HG02623 (cell line): ENCODE results near the gene TMEM190.
A peak's percentile ranks its signal among the peaks of the same experiment; 100 is the strongest.
"Not testable (repeated sequence)": the region's sequence is repeated elsewhere in the genome, so short reads cannot be mapped to it uniquely, and the experiment has no call there.

ENCODE experiments used
- ATAC-seq: cut with Tn5 transposase; IDR thresholded peaks from one replicate; pipeline ENCODE4 v1.9.1; 2021; ENCODE audit warnings: moderate library complexity; ENCODE audit not compliant: unreplicated experiment

Gene TMEM190

DNA sequence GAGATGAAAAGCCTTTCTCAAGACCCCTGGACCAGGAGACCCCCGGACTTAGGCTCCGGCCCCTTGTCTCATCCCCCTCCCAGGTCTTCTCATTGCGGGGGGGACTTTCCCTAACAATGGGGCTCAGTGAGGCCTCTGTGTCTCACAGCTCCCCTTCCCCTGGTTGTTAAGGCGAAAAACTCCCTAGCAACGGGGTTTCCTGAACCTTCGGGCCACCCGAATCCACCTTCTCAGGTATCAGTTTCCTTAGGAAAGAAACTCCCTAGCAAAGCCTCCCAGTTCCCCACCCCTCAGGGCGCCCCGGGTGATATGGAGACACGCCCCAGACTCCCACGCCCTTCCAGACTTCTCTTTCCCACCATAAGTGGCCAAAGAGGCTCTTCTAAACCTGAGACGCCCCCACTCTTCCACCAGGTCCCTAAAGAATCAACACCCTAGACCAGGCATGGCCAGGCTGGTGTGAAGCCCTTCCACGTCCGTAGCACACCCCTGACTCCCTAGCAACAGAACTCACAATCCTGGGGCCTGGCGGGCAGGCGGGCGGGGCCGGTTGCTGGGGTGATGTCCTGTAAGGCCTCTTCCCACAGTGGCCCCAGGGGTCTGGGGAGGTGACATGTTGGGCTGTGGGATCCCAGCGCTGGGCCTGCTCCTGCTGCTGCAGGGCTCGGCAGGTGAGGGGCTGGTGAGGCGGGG is at the start of gene TMEM190:
Gene TMEM190 (plus strand): TSS at position 586 of the 693 bp plus-strand sequence. CDS start 28 bp downstream, at position 614.
- ATAC-seq = no peak

DNA sequence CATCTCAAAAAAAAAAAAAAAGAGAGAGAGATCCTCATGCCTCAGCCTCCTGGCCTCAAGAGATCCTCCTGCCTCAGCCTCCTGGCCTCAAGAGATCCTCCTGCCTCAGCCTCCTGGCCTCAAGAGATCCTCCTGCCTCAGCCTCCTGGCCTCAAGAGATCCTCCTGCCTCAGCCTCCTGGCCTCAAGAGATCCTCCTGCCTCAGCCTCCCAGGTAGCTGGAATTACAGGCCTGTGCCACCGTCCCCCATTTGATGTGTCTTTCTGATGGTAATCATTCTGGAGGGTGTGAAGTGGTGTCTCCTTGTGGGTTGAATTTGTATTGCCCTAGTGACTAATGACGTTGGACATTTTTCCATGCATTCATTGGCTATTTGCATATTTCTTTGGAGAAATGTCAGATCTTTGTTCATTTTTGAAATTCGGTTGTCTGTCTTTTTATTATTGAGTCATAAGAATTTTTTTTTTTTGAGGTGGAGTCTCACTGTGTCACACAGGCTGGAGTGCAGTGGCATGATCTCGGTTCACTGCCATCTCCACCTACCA is 47.8 kb upstream of the TMEM190 start:
- ATAC-seq = not testable (repeated sequence)

DNA sequence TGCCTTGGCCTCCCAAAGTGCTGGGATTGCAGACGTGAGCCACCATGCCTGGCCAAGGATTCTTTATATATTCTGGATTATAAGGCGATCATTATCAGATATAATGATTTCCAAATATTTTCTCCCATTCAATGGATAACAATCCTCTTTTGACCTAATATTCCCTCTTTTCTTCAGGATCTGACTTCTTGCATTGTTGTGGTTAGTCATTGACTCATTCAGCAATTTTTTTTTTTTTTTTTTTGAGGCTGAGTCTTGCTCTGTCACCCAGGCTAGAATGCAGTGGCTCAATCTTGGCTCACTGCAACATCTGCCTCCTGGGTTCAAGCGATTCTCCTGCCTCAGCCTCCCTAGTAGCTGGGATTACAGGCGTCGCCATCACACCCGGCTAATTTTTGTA is 46.8 kb upstream of the TMEM190 start:
- not testable (repeated sequence) for ATAC-seq

DNA sequence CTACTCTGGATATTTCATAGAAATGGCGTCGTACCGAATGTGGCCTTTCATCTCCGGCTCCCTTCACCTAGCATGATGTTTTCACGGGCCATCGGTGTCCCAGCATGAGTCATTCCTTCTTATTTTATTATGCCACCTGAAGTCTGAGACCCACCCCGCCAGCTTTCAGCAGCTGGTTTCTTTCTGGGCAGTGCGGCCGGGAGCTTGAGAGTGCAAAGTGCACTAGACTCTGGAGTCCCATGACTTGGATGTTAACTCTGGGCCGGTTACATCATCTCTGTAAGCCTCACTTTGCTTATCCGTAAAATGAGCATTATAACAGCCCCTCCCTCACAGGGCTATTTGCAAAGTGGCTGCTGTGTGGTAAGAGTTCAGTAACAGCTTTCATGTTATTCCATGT is 42.8 kb upstream of the TMEM190 start:
- no peak for ATAC-seq

DNA sequence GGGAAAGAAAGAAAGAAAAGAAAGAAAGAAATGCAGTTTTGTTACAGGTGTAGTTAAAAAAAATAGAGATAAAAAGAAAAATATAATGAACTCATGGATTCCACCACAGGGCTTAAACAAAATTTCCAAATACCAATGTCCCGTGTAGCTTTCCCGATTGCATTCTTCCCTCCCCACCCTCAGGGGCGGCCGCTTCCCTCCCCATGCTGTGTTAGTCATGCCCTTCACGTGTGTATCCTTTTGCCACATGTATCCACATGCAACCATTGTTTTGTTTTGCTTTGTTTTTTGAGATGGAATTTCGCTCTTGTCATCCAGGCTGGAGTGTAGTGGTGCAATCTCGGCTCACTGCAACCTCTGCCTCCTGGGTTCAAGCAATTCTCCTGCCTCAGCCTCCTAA is 40.5 kb upstream of the TMEM190 start:
- no peak for ATAC-seq

DNA sequence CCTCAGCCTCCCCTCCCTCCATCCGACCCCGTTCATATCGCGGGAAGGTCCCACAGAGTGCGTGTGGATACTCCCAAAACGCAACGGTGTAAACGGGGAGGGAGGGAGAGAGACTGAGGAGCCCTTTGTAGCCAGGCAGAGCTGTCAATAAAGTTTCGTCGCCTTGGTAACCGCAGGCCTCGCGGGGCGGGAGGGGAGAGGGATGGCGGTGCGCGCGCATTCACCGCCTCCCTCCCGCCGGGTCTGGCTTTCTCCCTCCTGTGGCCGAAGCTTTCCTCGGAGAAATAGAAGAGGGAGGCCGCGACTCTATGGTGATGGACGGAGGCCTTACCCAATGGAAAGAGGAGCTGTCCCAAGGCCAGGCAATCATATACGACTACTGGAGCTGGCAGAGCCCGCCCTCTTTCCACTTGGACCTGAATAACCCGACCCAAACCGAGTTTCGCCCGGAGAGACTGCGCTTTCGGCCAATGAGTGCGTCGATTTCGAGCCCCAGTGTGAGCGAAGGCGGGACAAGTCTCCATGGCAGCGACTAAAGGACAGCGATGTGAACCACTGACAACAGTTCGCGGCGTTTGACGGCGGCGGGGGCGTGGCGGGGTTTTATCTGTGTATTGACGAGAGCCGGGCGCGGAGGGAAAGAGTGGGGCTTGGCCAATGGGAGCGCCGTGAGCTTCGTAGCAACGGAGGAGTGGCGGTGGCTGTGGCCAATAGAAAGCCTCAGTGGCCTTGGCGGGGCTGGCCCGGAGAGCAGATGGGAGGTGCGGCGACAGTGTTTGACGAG is 37.3 kb upstream of the TMEM190 start, which contains the start of gene KMT5C:
Gene KMT5C (plus strand): TSS at position 772 of the 784 bp plus-strand sequence. CDS start 2,061 bp downstream, outside the sequence.
- ATAC-seq = peak; percentile 82

DNA sequence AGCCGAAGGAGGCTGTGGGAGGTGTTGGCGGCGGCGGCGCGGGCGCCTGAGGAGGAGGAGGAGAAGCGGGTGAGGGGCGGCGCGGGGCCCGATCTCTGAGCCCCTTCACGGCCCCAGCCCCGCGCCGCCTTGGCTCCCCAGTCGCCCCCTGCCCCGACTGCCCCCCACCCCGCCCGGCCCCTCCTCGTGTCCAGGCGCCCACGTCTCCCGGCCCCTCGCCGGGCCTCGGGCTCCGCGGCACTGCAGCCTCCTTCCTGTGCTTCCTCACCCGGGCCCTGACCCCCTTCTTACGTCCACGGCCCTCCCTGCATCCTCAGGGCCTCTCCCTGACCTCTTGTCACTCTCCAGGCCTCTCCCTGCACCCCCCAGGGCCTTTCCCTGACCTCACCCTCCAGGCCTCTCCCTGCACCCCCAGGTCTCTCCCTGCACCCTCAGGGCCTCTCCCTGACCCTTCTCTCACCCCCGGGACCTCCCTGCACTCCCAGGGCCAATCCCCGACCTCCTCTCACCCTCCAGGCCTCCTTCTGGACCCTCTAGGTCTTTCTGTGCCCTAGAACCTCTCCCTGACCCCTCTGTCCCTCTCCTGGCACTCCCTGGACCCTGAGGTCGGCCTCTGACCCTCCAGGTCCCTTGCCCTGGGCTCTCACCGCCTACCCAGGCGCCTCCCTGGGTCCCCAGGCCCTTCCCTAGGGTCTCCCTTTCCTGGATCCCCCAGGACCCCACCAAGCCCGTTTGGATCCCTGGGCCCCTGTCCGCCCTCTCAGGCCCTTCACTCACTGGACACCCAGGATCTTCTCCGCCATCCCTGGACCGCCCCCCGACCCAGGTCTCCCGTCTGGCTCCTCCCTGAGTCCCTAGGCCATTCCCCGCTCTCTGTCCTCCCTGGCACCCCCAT is 36.5 kb upstream of the TMEM190 start:
- ATAC-seq = no peak

DNA sequence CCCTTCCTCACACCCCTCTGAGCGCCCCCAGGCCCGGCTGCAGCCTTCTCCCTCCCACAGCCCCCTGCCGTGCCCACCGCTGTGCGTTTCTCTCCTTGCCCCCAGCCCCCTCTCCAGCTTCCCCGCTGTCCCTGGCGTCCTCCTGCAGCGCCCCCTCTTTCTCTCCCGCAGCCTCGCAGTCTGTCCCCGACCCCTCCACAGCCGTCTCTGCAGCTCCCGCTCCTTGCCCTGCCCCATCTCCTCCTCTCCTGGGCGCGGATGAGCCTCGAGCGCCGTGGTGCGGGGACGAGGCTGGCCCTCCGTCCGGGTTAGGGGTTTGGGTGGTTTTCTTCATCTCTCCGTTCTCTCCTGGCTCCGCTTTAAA is 35.9 kb upstream of the TMEM190 start:
- ATAC-seq = no peak

DNA sequence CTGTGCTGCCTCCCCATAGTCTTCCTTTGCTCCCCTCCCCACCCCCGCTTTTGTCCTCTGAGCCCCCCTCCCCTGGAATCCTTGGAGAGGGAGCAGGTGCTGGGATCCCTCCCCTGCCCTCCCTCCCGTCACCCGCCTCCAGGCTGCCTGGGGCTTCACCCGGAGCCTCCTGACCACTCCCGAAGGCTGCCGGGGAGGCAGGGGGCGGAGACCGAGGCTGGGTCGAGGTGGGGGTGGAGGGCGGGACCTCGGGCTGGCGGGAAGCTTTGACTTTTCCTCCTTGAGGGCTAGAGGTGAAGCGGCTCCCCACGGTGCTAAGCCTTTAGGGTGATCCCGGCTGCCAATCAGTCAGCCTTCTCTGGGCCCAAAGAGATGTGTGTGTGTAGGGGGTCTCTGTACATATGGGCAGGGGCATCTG is 35.4 kb upstream of the TMEM190 start:
- no peak for ATAC-seq

DNA sequence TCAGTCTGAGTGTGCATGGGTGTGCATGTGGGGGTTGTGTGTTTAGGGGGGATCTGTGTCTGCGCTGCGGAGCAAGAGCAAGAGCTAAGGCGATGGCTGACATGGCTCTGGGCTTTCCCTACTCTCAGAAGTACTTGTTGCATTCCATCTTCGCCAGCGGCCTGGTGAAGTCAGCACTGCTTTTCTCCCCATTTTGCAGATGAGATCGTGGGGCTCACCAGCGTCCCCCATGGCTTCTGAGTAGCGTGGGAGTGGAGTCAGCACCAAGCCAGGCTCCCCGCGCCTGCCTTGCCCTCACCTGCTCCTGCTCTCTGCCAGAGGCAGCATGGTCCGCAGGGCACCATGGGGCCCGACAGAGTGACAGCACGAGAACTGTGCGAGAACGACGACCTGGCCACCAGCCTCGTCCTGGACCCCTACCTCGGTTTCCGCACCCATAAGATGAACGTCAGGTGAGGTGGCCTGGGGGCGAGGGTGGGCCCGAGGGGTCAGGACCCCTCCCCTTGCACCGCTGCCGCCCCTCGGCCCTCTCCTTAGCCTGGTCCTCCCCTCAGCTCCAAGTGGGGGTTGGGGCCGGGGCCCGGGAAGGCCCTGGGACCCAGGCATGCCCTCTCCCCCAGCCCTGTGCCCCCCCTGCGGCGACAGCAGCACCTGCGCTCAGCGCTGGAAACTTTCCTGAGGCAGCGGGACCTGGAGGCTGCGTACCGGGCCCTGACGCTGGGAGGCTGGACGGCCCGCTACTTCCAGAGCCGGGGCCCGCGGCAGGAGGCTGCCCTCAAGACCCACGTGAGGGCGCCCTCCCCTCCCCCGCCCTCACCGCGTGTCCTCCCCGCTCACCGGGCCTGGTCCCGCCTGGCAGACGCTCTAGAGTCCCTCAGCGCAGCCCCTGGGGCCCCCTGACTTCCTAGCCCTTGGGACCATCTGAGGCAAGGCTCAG is 34.8 kb upstream of the TMEM190 start:
- ATAC-seq = no peak

DNA sequence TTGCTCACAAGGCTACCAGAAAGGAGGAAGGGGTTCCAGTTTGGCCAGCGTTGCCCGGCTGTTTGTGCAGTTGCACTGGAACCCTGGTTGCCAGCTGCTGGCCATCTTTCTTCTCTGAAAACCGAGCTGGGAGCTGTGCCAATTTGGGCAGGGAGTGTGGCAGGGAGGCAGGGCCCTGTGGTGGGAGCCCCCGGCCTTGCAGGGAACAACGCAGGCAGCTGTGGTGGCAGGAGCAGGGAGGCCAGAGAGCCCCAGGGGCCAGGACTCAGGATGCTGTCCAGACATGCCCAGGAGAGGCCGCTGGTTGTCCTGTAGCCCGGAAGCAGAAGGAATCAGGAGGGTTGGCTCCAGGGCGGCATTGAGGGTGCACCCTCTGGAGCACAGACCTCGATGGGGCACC is 32.2 kb upstream of the TMEM190 start:
- ATAC-seq = no peak

DNA sequence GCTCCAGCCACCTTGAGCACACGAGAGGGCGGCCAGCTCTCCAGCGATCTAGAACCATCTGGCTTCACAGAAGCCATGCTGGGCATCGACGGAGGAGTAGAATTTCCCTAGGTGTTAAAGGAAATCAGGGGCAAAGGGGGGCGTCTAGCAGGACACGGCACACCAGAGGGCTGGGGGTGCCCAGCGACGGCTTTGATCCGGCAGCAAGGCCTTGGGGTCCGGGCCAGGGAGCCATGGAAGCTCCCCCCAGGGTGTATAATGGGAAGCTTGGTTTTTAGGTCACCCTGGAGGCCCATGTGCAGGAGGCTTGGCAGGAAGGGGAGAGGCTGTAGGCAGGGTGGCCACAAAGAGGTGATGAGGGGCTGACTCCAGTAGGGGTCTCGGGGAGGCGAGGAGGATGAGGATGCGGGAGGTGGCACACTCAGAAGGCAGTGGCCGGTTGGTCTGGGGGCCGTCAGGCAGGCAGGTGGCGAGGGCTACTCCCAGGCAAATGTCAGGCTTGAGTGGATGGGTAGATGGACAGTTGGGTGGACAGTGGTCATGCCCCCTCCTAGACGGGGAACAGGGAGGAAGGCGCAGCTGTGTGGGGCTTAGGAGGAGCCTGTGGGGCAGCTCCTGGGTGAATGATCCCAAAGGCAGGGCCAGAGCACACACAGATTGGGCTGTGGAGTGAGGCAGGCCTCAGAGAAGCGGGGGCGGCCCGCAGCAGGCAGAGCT is 31.4 kb upstream of the TMEM190 start:
- no peak for ATAC-seq

DNA sequence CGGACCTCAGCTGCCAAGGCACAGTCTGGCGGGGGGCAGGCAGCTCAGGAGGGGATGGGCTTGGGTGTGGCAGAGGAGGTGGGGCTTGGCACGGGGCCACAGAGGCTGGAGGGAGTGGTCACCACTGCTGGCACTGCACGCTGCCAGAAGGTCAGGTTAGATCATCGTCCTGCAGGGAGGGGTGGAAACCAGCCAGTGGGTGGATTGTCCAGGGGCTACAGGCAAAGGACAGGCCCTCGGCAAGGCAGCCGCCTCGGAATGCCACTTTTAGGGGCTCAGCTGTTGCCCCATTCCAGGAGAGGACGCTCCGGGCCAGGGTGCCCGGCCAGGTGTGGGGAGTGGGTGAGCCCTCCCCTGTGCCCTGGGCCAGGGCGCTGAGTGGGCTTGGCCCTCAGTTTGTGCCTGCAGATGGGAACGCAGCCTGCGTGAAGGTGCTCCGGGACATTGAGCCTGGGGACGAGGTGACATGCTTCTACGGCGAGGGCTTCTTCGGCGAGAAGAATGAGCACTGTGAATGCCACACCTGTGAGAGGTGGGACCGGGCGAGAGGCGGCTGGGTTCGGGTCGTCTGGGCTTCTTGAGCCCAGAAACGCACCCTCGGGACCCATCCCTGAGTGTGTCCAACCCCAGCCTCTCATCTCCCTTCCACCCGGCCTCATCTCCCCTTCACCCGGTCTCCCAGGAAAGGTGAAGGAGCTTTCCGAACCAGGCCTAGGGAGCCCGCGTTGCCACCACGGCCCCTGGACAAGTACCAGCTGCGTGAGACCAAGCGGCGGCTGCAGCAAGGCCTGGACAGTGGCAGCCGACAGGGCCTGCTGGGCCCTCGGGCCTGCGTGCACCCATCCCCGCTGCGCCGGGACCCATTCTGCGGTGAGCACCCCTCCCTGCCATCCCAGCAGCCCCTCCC is 30.6 kb upstream of the TMEM190 start:
- ATAC-seq = no peak

DNA sequence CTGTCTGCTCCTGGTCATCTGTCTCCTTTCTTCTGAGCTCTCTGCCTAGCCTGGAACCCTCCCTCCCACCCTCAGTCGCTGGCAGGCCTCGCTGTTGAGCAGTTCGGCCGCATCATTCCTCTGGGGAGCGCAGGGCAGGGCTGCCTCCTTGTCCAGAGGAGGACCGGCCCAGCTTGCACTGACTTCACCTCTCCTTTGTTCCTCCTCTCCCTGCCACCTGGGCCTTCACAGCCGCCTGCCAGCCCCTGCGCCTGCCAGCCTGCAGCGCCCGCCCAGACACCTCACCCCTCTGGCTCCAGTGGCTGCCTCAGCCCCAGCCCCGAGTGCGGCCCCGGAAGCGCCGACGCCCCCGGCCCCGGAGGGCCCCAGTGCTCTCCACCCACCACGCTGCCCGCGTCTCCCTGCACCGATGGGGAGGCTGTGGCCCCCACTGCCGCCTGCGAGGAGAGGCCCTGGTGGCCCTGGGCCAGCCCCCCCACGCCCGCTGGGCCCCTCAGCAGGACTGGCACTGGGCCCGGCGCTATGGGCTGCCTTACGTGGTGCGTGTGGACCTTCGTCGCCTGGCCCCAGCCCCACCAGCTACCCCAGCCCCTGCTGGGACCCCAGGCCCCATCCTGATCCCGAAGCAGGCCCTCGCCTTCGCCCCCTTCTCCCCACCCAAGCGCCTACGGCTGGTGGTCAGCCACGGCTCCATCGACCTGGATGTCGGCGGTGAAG is 29.7 kb upstream of the TMEM190 start:
- no peak for ATAC-seq

DNA sequence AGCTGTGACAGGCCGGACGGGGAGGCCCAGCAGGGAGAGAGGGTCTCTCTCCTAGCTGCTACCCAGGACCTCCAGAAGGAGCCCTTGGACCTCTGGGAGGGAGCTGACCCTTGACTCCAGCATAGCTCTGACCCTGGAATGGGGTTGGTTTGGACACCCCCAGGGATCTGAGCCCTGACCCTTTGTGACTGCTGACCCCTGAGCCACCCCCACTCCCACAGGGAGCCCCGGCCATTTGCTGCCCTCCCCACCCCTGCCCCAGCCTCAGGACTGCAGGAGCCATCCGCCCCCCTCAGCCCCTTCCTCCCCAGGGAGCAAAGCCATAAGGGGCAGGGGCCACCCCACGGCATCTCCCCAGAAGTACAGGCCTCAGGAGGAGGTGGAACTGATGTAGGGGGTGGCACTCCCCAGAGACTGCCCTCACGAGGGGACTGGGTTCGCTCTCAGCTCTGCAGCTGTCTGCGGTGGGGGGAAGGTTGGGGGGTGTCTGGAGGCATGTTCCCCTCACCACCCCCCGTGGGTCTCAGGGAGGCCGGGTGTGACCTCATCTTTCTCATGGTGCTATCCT is 29.1 kb upstream of the TMEM190 start:
- ATAC-seq = no peak

DNA sequence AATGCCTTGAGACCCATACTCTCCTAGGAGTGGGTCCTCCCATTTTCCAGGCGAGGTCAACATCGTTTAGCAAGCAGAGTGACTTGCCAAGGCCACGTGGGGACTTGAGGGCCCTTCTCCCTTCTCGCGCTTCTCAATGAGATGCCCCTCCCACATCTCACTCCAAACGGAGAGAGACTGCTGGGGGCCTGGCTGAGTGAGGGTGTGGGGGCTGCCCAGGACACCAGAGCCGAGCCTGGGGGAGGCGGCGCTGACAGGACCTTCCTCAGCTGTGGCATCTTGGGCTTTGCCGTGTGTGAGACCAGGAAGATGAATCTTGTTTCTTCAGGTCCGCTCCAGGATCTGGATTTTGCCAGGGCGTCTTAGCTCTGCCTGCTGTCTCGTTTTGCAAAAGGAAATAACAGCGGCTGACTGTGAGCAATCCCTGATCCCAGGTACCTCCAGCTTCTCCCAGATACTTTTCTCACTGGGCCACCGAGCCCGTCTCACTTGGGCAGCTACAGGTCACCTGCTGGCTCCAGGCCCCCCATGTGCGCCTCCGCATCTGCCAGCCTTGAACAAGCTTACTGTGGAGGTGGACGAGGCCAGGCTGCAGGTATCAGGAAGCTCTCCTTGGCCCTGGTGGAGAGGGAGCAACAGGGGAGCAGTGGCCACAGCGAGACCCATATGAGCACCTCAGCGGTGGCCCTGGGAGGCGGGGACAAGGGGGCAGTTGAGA is 28.1 kb upstream of the TMEM190 start:
- ATAC-seq = no peak
